Stromal cell of bone marrow (primary cell): ENCODE data around the gene TANGO6.

ENCODE experiments used
- DNase-seq: peaks from one replicate; pipeline ENCODE4 v3.0.0-alpha.2; 2012; ENCODE audit warnings: low read depth

Gene TANGO6

DNA sequence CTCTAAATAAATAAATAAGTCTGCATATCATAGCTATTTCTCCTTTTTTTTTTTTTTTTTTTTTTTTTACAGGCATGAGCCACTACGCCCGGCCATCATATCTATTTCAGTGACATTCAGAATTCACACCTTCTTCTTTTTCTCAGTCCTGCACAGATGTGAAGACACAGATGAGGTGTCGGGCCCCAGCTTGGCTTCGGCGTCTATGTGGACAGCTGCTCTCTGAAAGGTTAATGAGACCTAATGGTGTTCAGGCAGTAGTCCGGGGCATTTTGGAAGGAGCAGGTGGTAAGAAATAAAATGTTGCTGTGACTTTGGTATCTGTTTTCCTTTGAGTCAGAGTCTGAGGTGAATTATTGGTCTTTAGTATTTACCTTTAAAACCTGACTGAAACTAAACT is 23.6 kb downstream of the TANGO6 start:
- no peak for DNase-seq

DNA sequence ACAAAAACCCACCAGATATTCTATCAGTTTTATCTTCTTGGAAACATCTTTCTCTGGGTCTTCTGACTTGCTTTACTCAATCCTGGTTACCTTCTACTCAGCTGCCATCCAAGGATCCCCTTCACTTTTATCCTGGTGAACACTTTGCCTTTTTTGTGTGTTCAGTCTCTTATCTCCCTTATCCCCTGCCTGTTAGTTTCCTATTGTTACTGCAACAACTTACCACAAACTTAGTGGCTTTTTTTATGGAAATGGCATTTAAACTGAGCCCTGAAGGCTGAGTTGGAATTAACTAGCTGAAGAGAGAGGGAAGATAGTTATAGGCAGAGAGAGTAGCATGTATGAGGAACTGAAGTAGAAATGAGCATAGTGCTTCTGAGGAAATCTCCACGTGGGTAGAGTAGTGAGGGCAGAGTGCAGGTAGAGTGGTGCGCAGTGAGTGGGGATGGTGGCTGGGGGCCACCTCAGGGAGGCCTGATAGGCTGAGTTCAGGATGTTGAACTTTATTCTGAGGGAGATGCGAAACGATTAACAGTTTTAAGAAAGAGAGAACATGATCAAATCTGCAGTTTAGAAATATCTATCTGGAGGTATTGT is 26.3 kb downstream of the TANGO6 start:
- DNase-seq, result no peak

DNA sequence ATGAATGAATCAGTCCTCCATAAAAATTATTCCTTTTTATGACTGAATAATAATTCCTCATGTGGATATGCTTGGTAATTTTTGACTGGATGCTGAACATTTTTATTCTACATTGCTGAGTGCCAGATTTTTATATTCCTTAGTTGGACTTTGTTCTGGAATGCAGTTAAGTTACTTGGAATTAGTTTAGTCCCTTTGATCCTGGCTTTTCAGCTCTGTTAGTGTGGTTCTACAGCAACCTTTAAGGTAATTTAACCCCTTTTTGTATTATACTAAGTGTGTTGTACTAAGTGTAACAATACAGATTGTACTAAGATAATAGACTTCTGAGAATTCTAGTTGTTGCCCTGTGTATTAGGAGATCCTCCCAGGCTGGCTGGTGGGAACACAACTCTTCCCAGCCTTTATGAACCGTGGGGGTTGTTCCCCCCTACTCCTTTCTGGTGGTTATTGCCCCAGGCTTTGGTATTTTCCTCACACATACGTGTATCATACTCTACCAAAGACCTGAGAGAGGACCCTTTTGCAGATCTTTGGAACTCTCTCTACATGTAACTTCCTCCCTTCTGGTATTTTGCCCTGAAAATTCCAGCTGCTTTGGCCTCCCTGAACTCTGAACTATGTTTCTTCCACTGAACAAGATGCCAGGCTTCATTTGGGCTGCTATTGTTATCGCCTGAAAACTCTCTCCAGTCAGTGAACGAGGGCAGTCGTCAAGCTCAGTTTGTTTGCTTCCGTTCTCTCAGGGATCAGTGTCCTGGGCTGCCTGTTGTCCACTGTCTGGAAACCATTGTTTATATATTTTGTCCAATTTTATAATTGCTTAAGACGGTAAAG is 30.5 kb downstream of the TANGO6 start:
- no peak for DNase-seq

DNA sequence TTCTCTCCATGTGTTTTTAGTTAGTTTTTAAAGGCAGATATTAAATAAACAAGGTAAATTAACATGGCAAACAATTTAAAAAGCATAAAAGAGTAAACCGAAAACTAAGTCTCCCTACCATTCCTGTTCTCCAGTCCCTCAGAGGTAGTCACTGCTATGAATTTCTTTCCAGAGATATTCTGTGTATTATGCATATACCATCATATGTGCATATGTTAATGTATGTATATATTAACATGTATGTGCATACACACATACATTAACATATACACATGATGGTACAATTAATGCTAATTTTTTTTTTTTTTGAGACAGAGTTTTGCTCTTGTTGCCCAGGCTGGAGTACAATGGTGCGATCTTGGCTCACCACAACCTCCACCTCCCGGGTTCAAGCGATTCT is 32.5 kb downstream of the TANGO6 start:
- no peak for DNase-seq

DNA sequence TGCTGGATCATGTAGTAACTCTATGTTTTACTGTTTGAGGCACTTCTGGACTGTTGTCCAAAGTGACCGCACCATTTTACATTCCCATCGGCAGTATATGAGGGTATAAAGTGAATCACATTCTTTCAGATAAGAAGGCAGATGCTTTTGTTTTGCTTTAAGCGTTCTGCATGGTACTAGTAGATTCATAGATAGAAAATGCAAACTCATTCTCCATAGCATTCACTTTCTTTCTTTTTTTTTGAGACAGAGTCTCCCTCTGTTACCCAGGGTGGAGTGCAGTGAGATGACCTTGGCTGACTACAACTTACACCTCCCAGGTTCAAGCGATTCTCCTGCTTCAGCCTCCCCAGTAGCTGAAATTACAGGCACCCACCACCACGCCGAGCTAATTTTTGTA is 40.4 kb downstream of the TANGO6 start:
- DNase-seq, result no peak

DNA sequence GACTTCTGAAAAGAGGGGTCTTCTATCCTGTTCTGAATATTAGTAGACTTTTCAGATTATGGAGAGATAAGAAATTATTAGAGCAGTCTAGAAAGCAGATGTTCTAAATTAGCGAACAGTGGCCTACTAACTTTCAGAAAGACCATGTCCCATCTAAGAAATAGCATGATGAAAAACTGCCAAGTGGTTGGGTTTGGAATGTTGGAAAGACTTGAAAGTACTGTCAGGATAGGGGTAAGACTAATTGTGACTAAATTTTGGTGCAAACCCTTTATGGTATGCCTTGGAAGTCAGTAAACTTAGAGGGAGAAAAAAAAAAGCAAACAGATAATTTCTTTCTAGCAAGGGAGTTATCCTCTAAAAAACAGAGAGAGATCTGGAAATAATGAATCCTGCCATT is 41.1 kb downstream of the TANGO6 start:
- no peak for DNase-seq

DNA sequence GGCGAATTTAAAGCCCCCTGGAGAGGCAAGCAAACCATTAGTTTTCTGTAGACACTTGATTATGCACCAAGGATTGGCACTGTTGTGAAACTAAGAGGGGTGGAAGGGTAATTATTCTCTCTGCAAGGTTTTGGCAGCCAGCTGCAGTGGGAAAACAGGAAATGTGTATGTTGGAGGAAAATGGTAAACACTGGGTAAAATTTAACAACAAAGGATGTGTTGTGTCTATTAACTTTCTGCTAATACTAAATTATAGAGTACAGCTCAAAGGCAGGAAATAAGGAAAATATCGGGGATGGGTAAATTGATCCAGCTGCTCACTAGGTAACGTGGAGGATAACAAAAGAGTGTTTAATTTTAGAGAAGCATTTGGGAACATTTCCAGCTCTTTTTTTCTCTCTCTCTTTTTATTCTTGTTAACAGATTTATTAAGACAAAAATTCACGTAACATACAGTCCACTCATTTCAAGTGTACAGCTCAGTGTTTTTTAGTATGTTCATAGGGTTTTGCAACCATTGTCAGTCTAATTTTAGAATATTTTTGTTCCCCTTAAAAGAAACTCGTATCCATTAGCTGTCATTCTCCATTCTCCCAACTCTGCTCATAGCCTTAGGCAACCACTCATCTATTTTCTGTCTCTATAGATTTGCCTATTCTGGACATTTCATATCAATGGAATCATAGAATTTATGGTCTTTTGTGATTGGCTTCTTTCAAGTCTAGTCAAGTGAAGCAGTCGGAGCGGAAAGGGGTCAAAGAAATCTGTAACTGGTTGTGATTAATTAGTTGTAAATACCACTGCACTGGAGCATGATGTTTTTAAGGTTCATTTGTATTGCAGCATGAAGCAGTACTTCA is 41.8 kb downstream of the TANGO6 start:
- DNase-seq, result no peak

DNA sequence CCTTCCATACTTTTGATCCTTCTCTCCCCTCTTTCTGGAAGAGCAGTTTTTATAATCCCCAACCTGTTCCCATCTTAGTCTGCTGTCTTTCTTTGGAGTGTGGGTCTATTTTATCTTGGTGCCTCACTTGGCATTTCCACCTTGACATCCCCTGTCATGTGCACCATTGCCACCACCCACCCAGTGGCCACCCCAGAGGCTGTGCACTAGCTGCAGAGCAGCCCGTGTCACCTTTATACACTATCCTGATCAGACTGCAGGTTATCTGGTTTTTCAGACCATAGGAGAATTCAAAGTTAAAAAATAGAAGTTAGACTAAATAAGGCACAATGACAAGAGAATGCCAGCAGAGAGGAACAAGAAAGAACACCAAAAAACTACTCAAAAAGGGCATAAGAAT is 43.8 kb downstream of the TANGO6 start:
- no peak for DNase-seq

DNA sequence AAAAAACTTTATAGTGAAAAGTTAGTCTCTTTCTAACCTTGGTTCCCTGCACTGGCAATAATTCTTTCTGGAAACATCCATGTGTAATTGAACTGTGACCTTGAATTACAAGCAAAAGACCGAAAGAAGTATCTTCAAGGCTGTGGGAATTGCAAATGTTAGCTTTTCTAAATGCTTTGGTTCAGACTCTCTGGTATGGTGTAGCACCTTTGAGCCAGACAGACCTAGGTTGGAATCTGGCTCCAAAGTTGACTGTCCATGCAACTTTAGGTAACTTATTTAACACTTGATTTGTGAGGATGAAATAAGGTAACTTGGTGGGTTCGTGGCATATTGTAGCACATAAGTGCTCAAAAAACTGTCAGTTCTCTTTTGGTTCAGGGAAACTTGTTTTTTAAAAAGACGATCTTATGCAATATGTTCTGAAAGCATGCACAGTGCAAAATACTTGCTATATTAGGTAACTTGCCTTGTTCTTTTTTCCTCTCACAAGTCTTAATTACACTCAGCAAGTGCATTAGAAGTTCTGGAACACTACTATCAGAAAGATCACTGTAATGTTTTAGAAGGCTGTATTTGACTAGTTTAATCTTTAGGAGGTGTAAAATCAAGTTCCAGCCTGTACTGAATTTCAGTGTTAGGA is 46.3 kb downstream of the TANGO6 start:
- no peak for DNase-seq

DNA sequence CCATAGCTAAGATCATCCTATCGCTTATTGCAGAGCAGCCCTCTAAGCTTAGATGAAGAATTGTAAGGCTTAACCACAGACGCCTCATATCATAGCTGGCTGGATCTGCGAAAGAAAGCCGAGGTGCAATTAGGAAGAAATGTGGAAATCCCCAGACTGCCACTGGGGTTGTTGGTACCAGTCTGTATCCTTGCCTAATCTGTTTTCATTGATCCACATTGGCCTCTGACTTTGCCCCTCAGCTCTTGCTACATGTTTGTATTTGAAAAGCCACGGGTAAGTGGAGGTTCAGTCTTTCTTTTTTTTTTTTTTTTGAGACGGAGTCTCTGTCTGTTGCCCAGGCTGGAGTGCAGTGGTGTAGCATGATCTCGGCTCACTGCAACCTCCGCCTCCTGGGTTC is 48.9 kb downstream of the TANGO6 start:
- DNase-seq, result no peak

DNA sequence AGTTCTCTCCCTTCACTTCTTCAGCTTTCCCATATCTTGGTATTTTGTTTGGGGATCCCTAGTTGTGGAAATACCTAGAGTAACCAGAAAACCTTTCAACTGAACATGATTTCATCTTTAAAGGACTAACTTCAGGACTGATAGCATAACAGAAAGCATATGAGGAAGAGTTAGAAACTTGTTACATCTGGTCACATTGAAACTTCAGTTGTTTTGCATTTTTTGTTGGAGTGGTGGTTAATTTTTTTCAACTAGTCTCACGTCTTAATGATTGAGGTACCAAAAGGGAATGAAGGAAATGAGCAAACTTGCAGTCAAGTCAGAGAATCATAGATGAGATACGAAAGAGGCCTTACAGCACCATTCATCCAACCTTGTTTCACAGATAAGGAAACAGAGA is 49.6 kb downstream of the TANGO6 start:
- no peak for DNase-seq

DNA sequence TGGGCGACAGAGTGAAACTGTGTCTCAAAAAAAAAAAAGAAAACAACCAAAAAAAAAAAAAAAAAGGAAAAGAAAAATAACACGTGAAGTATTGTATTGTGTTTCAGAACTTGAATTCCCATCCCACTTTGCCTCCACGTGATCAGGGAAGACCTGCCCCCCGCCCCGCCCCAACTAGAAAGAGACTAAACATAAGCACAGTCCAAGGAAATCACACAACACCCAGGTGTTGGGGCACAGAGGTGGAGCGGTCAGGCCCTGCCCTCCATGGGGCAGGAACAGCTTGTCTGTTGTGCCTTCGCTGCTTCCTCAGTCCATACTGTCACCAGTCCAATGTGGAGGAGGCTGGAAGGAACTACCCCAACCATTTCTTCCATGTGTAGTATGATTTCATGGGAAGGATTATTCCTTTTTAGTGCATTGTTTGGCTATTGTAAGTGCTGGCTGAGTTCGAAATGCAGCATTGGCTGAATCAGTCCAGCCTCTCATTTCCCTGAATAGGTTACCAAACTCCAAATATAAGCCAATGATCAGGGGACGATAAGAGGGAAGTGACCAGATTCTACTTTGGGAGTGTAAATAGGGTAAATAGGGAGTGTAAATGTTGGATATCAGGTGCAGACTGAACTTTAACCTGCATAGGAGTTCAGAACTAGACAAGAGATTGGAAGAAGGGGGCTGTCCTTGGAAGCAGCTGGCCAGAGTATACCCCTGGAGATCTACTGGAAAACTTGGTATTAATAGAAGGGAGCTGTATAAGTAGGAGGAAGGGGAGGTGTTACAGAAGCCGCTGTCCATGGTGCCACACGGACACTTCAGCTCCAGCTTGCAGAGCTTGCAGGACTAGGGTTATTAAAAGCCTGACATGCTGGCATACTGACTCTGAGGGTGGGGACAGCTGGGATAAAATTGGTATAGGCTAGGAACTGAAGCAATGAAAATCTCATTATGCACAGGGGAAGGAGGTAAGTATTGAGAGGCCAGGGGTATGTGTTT is 50.7 kb downstream of the TANGO6 start:
- DNase-seq, result no peak

DNA sequence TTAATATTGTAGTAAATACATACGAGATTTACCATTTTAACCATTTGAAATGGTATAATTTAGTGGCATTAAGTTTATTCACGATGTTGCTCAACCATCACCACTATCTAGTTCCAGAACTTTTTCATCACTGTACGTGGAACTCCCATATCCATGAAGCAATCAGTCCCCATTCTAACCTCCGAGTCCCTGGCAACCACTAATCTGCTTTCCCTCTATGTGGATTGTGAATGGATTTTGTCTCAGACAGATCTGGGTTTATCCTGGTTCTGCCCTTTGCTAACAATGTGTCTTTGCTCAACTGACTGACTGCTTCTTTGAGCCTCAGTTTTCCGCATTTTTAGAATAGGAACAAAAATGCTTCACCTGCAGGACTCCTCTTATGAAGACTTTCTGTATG is 51.4 kb downstream of the TANGO6 start:
- no peak for DNase-seq

DNA sequence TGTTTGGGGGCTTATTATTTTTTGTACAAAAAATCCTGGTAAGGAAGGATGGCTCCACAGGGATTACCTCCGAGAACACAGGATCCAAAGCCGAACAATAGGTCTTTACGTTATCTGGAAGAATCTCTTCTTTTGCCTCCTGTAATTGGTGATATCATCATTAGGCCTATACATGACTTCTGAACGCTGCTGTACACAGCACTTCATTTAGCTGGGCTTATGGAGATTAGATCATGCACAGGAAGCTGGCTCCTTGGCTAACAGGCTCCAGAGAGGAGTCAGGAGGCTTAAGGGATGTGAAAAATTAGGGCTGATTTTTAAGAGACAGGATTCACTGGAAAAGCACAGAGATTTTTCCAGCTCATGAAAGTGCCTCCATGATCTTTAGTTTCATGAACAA is 54.7 kb downstream of the TANGO6 start:
- DNase-seq, result no peak

DNA sequence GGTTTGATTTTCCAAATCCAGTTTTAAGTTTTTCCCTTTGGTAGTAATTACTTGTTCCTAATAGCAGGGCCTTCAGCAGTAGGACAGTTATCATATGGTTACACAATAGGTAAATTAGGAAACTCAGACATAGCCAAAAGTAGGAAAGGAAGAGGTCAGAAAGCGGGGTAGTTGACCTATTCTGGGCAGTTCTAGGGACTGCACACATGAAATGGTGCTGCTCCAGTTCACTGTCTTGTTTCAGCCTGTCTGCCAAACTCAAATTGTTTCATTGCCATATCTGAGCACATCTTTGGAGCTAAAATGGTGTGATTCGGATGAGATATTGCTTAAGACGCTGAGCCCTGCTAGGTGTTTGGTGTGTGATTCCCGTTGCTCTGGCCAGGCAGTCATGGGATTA is 56.7 kb downstream of the TANGO6 start:
- DNase-seq, result no peak

DNA sequence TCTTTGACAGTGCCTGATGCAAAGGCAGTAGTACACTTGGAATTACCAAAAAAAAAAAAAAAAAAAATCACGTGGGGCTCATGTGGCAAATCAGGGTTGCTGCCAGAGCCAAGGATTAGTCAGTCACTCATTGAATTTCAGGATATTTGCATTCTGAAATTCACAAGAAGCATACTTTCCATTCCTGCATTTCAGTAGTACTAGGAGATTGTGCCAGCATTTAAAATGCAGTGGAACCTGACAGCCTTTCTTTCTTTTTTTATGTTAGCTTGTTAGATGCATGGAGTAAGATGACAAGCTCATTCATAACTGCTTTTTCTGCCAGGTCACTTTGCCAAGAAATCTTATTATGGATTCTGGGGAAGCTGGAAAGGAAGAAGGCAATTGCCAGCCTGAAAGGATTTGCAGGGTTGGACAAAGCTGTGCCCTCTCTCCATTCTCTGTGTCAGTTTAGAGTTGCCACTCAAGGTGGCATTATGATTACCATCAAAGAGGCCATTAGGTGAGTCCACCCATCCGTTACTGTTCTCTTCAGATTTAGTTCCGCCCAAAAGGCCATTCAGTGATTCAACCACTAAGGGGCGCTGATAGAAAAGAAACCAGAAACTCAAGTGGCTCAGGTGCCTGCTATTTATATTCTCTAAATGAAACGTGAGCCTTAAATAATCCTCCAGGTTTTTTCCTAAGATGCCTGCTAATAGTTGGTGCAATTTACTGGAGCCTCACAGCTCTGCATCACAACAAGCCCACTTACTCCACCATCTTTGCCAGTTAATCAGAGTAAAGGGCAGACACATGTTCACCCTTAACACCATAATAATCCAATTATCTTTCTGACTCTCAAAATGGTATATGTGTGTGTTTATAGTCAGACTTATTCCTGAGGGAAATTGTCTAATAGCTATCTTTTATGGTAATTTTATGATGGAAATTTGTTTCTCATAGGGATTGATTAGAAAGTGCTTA is 59.0 kb downstream of the TANGO6 start:
- peak; percentile 70 for DNase-seq

DNA sequence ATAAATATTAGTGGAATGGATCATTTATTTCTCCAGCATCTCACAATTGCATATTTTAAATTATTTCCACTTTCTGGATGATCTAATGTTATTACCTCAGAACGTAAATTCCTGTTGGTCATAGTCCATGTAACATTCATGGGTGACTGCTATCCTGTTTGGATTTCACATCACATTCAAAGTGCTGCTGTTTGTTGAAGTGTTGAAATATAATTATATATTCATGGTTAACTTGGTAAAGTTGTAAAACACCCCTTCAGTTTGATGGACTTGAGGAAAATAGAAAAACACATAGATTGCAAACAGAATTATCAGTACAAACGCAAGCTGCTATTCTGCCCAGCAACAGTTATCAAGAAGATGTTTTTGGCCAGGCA is 59.6 kb downstream of the TANGO6 start:
- DNase-seq, result no peak

DNA sequence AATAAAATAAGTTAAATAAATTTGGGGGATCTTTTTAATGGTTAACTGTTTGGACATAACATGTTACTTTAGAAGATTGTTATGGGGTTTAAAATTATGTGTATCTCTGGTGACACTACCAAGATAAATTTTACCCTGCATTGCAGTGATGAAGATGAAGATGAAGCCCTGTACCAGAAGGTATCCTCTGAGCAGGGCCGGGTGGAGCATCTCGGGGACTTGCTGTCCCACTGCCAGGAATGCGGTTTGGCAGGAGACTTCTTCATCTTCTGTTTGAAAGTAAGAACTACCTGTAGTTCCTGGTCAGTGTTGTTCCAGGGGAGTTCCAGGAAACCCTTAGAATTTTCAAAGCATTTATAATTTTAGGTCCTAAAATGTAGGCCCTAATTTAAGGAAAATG is 64.0 kb downstream of the TANGO6 start:
- DNase-seq, result no peak

DNA sequence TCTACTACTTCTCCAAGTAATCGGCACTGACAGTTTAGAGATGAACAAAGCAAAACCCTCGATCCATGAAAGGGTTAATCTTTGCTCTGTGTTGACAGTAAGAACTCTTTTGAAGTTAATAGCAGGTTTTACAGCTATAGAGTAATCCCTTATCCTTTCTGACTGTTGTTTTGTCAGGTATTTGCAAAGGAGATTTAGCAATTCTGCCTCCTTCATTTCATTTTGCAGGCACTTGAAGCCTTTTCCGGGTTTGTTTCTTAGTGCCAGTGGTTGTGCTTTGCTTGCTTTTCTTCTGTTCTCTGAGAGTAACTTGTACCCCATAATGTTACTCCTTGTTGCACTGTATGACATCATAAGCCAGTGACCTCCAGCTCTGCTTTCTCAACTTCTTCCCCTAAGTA is 64.5 kb downstream of the TANGO6 start:
- DNase-seq, result no peak

DNA sequence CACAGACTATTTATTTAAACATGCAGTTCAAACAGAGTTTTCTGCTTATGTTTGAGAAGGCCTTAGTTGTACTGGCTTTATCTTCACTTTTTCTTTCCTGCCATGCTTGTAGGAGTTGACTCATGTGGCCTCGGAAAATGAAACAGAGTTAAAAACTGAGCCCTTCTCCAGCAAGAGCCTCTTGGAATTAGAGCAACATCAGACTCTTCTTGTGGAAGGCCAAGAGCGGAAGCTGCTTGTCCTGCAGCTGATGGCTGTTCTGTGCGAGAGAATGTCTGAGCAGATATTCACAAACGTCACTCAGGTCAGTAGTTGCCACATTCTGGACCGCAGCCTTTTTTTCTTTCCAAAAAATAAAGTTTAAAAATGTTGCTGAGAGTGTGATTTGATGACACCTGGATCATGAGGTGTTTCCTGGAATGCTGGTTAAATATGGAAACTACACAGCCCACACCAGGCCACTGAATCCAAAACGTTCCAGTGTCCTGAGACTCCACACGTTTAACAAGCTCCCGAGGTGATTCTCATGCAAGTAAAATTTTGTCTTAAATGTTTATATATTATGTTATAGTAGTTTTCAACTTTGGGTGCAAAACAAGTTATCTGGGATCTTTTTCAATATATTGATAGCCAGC is 65.9 kb downstream of the TANGO6 start:
- DNase-seq, result no peak
